ENCODE measurements around the gene CCNY. TPM values are rescaled to one million over a fixed set of nuclear protein-coding genes. Genes with fewer than 3 reads are reported as not detected.
"Not testable (repeated sequence)": the region's sequence is repeated elsewhere in the genome, so short reads cannot be mapped to it uniquely, and the experiment has no call there.

The CCNY gene
- total and polyA plus RNA-seq, 2 experiments from 2014 or later: 38.9 to 79.9 TPM

GRCh38 chr10:35511647-35512046 is 175.3 kb downstream of the CCNY start:
- H3K27ac ChIP-seq: no peak overlapping the region
- no peak for DNase-seq (ENCODE audit: low read depth in 1 of 2, low spot score in 1 of 2)
- peaks cover 4% of the 10 kb centered on the region for H3K36me3 ChIP-seq
- no peak overlapping the region for H3K4me3 ChIP-seq
- H3K27me3 ChIP-seq: no peaks in the 10 kb centered on the region
- peaks cover 3% of the 10 kb centered on the region for H3K4me1 ChIP-seq (ENCODE audit: low read depth)
- TF ChIP-seq CTCF (IDR thresholded peaks at IDR 0.05; ENCODE audit: low read depth, low read length): no peak
- H3K9me3 ChIP-seq (ENCODE audit: low read depth): no peaks in the 10 kb centered on the region

GRCh38 chr10:35516102-35516670 is 179.9 kb downstream of the CCNY start:
- no peak for TF ChIP-seq CTCF (IDR thresholded peaks at IDR 0.05; ENCODE audit: low read depth, low read length)
- H3K4me1 ChIP-seq (ENCODE audit: low read depth): no peaks in the 10 kb centered on the region
- H3K9me3 ChIP-seq (ENCODE audit: low read depth): no peaks in the 10 kb centered on the region
- peak in 1 of 2 donors; percentile 69 for DNase-seq (ENCODE audit: low read depth in 1 of 2, low spot score in 1 of 2)
- H3K4me3 ChIP-seq: no peak overlapping the region
- peaks cover under 1% of the 10 kb centered on the region for H3K36me3 ChIP-seq
- no peaks in the 10 kb centered on the region for H3K27me3 ChIP-seq
- no peak overlapping the region for H3K27ac ChIP-seq

GRCh38 chr10:35517431-35518181 is 181.3 kb downstream of the CCNY start:
- peak in 1 of 2 donors; percentile 72 for DNase-seq (ENCODE audit: low read depth in 1 of 2, low spot score in 1 of 2)
- Histone ChIP-seq H3K36me3 (no peaks in the 10 kb centered on the region), H3K27me3 (no peaks in the 10 kb centered on the region), H3K4me1 (ENCODE audit: low read depth) (no peaks in the 10 kb centered on the region), H3K4me3 (no peak overlapping the region), H3K9me3 (ENCODE audit: low read depth) (no peaks in the 10 kb centered on the region), H3K27ac (no peak overlapping the region)
- TF ChIP-seq CTCF (IDR thresholded peaks at IDR 0.05; ENCODE audit: low read depth, low read length): no peak

- H3K27ac ChIP-seq; H3K9me3 ChIP-seq (ENCODE audit: low read depth); H3K4me1 ChIP-seq (ENCODE audit: low read depth); H3K27me3 ChIP-seq; DNase-seq (ENCODE audit: low read depth in 1 of 2, low spot score in 1 of 2); H3K36me3 ChIP-seq; H3K4me3 ChIP-seq: not testable (repeated sequence)
These were observed 181.9 kb downstream of the CCNY start for GRCh38 chr10:35518187-35518586.

GRCh38 chr10:35520996-35521395 is 184.7 kb downstream of the CCNY start:
- Histone ChIP-seq H3K4me1 (ENCODE audit: low read depth) (peaks cover 8% of the 10 kb centered on the region), H3K27ac (no peak overlapping the region), H3K9me3 (ENCODE audit: low read depth) (no peaks in the 10 kb centered on the region), H3K36me3 (no peaks in the 10 kb centered on the region), H3K27me3 (no peaks in the 10 kb centered on the region), H3K4me3 (no peak overlapping the region)
- no peak for DNase-seq (ENCODE audit: low read depth in 1 of 2, low spot score in 1 of 2)
- TF ChIP-seq CTCF (IDR thresholded peaks at IDR 0.05; ENCODE audit: low read depth, low read length): no peak

- no peak overlapping the region for H3K4me3 ChIP-seq
- H3K27ac ChIP-seq: no peak overlapping the region
- H3K9me3 ChIP-seq (ENCODE audit: low read depth): no peaks in the 10 kb centered on the region
- TF ChIP-seq CTCF (IDR thresholded peaks at IDR 0.05; ENCODE audit: low read depth, low read length): no peak
- no peaks in the 10 kb centered on the region for H3K36me3 ChIP-seq
- peaks cover 8% of the 10 kb centered on the region for H3K4me1 ChIP-seq (ENCODE audit: low read depth)
- no peak for DNase-seq (ENCODE audit: low read depth in 1 of 2, low spot score in 1 of 2)
- H3K27me3 ChIP-seq: no peaks in the 10 kb centered on the region
These were observed 187.4 kb downstream of the CCNY start for GRCh38 chr10:35523670-35524225.

Measured in cardiac muscle cell (in vitro differentiated cells and primary cell).